Activated T-helper 1 cell treated with Interleukin-2 at 50 U/mL for 16 hours (primary cell): ENCODE results near the gene DCTN4.
"Not testable (repeated sequence)": the region's sequence is repeated elsewhere in the genome, so short reads cannot be mapped to it uniquely, and the experiment has no call there.

Source experiments
- DNase-seq: peaks from one replicate; pipeline ENCODE4 v3.0.0-alpha.2; 2020; ENCODE audit warnings: low read depth

The DCTN4 gene

GRCh38 chr5:150778517-150779396, 19.9 kb upstream of the DCTN4 start, which contains the start of gene SMIM3:
Gene SMIM3 (plus strand): TSS chr5:150778757. CDS start chr5:150795441, 16,684 bp downstream.
- peak; percentile 52 for DNase-seq

- DNase-seq = no peak
Measured at GRCh38 chr5:150778088-150778516, 19.3 kb upstream of the DCTN4 start.

DNA sequence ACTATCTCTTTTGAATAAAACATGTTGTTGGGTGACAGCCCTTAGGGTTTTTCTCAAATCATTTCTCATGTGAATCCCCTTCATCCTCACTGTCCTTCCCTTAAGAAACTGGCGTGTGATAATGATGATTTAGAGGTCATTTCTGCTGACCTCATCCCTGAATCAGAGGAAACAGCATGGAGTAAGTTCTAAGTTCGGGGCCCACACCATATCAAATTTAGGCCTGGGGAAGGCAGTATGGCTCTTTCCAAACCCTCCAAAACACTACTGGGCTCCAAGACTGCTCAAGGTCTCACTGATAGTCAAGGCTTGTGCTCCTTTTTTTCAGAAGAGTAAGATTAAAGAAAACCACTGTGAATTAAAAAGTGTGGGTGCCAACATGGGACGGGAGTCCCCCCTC, 18.9 kb upstream of the DCTN4 start:
- DNase-seq = no peak

- DNase-seq = no peak
Measured at GRCh38 chr5:150774145-150774544, 15.3 kb upstream of the DCTN4 start.

DNA sequence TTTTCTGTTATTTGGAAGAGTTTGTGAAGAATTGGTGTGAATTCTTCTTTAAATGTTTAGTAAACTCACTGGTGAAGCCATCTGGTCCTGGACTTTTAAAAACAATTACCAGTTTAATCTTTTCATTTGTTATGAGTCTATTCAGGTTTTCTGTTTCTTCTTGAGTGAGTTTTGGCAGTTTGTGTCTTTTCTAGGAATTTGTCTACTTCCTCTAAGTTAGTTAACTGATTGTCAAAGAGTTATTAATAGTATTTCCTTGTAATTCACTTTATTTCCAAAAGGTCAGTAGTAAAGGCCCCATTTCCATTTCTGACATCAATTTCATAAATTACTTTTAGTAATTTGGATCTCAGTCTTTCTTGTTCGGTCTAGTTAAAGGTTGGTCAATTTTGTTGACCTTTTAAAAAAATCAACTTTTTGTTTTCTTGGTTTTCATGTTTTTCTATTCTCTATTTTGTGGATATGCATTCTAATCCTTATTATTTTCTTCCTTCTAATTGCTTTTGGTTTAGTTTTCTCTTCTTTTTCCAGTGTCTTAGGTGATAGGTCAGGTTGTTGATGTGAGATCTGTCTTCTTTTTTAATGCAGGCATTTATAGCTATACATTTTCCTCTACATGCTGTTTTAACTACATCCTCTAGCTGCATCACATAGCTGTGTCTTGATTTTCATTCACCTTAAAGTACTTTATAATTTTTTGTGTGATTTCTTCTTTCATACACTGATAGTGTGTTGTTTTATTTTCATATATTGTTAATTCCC, 12.4 kb upstream of the DCTN4 start:
- no peak for DNase-seq

DNA sequence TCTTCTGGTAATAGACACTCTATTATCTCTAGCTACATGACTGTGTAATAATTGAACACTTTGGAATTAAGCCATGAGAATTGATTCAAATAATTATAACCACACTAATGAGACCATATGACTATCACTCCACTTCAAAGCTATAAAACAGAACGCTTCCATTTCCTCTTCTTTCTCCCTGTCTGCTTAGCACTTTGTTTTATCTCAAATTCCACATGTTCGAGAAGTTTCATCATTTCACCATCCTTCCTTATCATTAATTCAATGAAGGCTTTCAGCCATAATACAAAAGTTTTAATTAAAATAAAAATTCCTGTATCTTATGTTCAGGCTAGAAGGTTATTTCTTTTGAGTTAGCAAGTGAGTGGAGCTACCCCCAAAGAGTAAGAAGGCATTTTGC, 7.4 kb upstream of the DCTN4 start:
- DNase-seq = no peak

- no peak for DNase-seq
Measured at GRCh38 chr5:150765799-150766169, 7.0 kb upstream of the DCTN4 start.

DNA sequence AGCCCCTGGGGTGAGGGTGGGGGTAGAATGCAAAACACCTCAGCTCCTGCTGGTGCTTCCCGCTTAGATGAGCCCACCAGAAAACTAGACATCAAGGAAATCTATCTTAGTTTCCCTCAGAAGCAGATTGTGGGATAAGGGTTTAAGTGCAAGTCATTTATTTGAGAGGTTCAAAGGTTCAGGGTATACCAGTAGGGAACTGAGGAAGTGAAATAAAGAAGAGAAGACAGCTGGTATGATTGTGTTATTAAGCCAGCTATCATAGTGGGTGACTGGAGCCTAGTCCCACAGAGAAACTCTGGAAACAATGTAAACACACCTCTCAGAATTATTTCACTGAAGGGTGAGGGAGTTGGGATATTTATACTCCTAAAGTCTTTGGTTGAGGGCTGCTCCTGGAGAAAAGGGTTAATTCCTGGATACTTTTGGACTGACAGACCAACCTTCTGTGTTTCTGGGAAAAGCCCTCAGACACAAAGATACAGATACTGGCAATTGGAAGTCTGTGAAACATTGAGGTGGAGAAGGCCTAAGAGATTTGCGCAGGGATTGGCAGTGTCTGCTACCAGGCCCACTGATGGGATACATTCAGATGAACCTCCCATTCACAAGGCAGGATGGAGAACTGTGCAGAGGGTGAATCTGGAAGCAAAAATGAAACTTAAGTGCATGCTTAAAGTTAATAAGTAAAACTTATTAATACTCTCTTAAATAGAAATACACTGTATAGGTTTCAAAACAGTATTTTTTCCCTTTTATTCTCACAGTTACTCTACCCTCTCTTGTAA, 6.4 kb upstream of the DCTN4 start:
- DNase-seq = no peak

DNA sequence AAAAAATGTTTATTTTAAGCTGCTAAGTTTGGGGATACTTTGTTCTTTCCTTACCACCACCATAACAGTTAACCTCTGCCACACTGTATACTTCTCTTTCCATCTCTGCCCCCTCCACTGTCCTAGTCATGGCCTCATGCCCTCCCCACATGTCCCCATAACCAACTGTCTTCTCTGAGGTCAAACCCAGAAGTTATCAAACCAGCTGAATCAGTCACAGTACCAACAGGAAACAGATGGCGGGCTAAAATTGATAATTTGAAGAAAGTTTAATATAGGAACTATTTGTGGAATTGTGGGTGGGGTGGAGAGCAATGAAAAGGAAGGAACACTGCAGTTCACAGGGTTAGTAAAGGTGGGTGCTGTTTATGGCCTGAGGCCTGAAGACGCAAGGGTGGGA, 5.7 kb upstream of the DCTN4 start:
- no peak for DNase-seq

- DNase-seq = no peak
Measured at GRCh38 chr5:150763023-150763769, 4.4 kb upstream of the DCTN4 start.

DNA sequence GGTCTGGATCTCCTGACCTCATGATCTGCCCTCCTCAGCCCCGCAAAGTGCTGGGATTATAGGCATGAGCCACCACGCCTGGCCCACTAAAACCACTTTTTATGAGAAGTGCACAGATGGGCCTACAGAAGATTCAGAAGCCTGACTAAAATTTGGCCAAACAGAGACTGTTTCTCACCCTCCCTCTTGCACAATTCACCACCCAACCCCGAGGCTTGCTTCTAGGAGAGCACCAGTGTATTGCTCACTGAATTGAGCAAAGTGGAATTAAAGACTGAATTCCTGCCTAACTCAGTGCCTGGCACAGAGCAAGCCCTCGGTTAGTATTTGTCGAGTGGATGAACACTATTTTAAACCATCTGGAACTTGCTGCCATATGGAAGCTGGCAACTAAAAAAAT, 3.4 kb upstream of the DCTN4 start:
- DNase-seq = no peak

- no peak for DNase-seq
Measured at GRCh38 chr5:150759334-150759583, 442 bp upstream of the DCTN4 start.

- no peak for DNase-seq
Measured at GRCh38 chr5:150758203-150758530, 650 bp downstream of the DCTN4 start.

- DNase-seq = no peak
Measured at GRCh38 chr5:150757087-150757649, 1.6 kb downstream of the DCTN4 start.

DNA sequence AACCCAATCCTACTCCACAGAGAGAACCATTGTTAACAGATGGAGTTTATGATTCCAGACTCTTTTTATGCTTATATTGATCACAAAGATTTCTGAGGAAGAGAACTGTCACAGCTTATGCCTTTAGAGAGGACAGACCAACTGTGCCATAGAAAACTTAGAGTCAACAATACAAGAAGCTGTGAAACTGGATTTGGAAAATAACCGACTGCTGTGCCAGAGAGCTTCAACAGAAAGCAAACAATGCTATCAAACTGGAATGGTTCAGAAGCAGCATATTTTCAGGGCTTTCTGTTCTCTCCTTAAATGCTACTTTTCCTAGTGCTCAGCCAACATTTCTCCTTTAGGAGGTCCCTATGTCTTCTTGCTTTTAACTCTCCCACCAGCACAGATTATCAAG, 5.0 kb downstream of the DCTN4 start:
- DNase-seq = no peak

DNA sequence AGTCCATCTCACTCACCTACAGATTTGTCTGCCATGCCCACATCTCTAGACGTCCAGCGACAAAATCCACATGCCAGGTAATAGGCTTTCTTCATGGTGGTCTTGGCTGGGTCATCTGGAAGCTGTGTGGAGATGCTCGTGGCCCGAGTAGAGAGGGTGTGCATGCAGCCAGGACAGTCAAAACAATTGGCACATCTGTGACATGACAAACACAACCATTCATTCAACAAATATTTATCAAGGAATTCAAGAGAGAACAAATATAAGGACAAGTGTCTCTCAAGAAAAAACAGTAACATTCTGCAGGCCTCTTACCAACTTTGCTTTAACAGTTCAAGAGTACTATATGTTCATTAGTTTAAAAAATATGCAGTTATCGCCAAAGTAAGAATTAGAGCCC, 5.4 kb downstream of the DCTN4 start:
- DNase-seq = no peak

GRCh38 chr5:150751096-150751891, 7.5 kb downstream of the DCTN4 start:
- no peak for DNase-seq

- DNase-seq = no peak
Measured at GRCh38 chr5:150750469-150750868, 8.3 kb downstream of the DCTN4 start.

- not testable (repeated sequence) for DNase-seq
Measured at GRCh38 chr5:150743142-150743488, 15.7 kb downstream of the DCTN4 start.

GRCh38 chr5:150742455-150743141, 16.2 kb downstream of the DCTN4 start:
- DNase-seq = not testable (repeated sequence)
